Endothelial cell of umbilical vein (primary cell): ENCODE results near the gene PLEKHA3. TPM values are rescaled to one million over a fixed set of nuclear protein-coding genes. Genes with fewer than 3 reads are reported as not detected.

Experiments
- BruUV-seq: library from RNA; stranded (reverse); fragments of 400-500 nt; replicated peaks from 2 replicates; lab custom pipeline; 2021; lab: Mats Ljungman, UMichigan
- CTCF ChIA-PET: fragments of 300-600, 350-600 bp; sonication (Branson Sonifier 250); formaldehyde crosslinking; loops from one replicate; lab custom pipeline; 2021; ENCODE audit warnings: antibody characterized with exemption, inconsistent platforms; lab: Charles Lee
- POLR2A ChIA-PET: fragments of 300-600, 350-600 bp; sonication (Branson Sonifier 250); formaldehyde crosslinking; loops from one replicate; lab custom pipeline; 2021; ENCODE audit warnings: antibody characterized with exemption, inconsistent platforms; lab: Charles Lee
- DNase-seq: peaks from one replicate; pipeline ENCODE4 v3.0.0-alpha.2; 2011; ENCODE audit warnings: low read depth, low spot score
- FAIRE-seq: peaks from 2 replicates; lab custom pipeline; 2011; peaks lifted over from hg19 to GRCh38; lab: Jason Lieb, UNC
- H2AFZ ChIP-seq: 2 replicates; pipeline ENCODE4 v1.6.0; 2012; ENCODE audit warnings: low read depth, low read length, control low read depth, inconsistent platforms
- H3K27ac ChIP-seq: 2 replicates; pipeline ENCODE4 v1.5.1; 2011; ENCODE audit warnings: low read depth, mild to moderate bottlenecking, control low read depth, low read length, moderate library complexity; ENCODE audit not compliant: insufficient read depth
- H3K27me3 ChIP-seq, 2 experiments: 2 replicates each; pipeline versions ENCODE4 v1.6.0 to v1.6.1; 2011; ENCODE audit warnings: low read length in 2 of 2, mixed read lengths in 1 of 2; ENCODE audit not compliant: control insufficient read depth in 2 of 2, insufficient read depth in 2 of 2
- H3K36me3 ChIP-seq, 2 experiments: 2 replicates in 1 of 2; 3 replicates in 1 of 2; pipeline ENCODE4 v1.5.1; 2011; ENCODE audit warnings: low read length in 2 of 2, mild to moderate bottlenecking in 1 of 2, moderate library complexity in 1 of 2; ENCODE audit not compliant: control insufficient read depth in 2 of 2, insufficient read depth in 2 of 2; ENCODE audit errors: extremely low read depth in 1 of 2
- H3K4me1 ChIP-seq: 3 replicates; pipeline ENCODE4 v1.5.1; 2011; ENCODE audit warnings: mild to moderate bottlenecking, low read length; ENCODE audit not compliant: control insufficient read depth, insufficient read depth; ENCODE audit errors: extremely low read depth
- H3K4me2 ChIP-seq: 2 replicates; pipeline ENCODE4 v1.6.1; 2011; ENCODE audit warnings: low read length, control low read depth, mixed read lengths; ENCODE audit not compliant: insufficient read depth
- H3K4me3 ChIP-seq, 3 experiments: fragments of 200-600 bp in 1 of 3; sonication (generic), shearing (Covaris generic) in 1 of 3; replicated peaks in 1 of 3; 2 replicates each; pipeline ENCODE4 v1.5.1; 2011 to 2016; ENCODE audit warnings: control low read depth in 3 of 3, low read length in 3 of 3, mild to moderate bottlenecking in 2 of 3, inconsistent platforms in 1 of 3, low read depth in 1 of 3, moderate library complexity in 1 of 3; ENCODE audit not compliant: insufficient read depth in 1 of 3
- H3K79me2 ChIP-seq: 2 replicates; pipeline ENCODE4 v1.6.0; 2012; ENCODE audit warnings: low read length, inconsistent platforms; ENCODE audit not compliant: control insufficient read depth, insufficient read depth
- H3K9ac ChIP-seq: replicated peaks from 2 replicates; pipeline ENCODE3; 2011; ENCODE audit warnings: low read length, control low read depth; ENCODE audit not compliant: insufficient read depth; ENCODE audit errors: extremely low read depth
- H3K9me1 ChIP-seq: replicated peaks from 3 replicates; pipeline ENCODE4 v1.6.0; 2011; ENCODE audit warnings: mild to moderate bottlenecking, low read length; ENCODE audit not compliant: control insufficient read depth, insufficient read depth; ENCODE audit errors: extremely low read depth
- H3K9me3 ChIP-seq: replicated peaks from 2 replicates; pipeline ENCODE4 v1.5.1; 2012; ENCODE audit warnings: low read length, inconsistent platforms; ENCODE audit not compliant: control insufficient read depth, insufficient read depth
- H4K20me1 ChIP-seq: replicated peaks from 2 replicates; pipeline ENCODE3; 2011; ENCODE audit warnings: mild to moderate bottlenecking, low read length; ENCODE audit not compliant: control insufficient read depth, insufficient read depth; ENCODE audit errors: extremely low read depth
- EZH2 ChIP-seq: IDR thresholded peaks from 2 replicates; pipeline ENCODE4 v1.6.1; 2012; ENCODE audit warnings: borderline replicate concordance, low read depth, mild to moderate bottlenecking, moderate library complexity, low read length, inconsistent platforms; ENCODE audit not compliant: severe bottlenecking
- FOS ChIP-seq: IDR thresholded peaks from 2 replicates; pipeline ENCODE4 v1.6.1; 2011; ENCODE audit warnings: mild to moderate bottlenecking, low read length, moderate library complexity, borderline replicate concordance; ENCODE audit not compliant: insufficient read depth
- GATA2 ChIP-seq: IDR thresholded peaks from 2 replicates; pipeline ENCODE4 v1.7.0; 2011; ENCODE audit warnings: low read depth, mild to moderate bottlenecking, moderate library complexity, mixed read lengths, low read length; ENCODE audit not compliant: insufficient read length, insufficient read depth
- JUN ChIP-seq: IDR thresholded peaks from 2 replicates; pipeline ENCODE4 v1.6.1; 2011; ENCODE audit warnings: borderline replicate concordance, low read depth; ENCODE audit not compliant: insufficient read length, insufficient read depth
- MYC ChIP-seq: IDR thresholded peaks from one replicate; pipeline ENCODE4 v1.6.1; 2011; ENCODE audit warnings: mild to moderate bottlenecking, low read depth, low read length
- POLR2A ChIP-seq: IDR thresholded peaks from 2 replicates; pipeline ENCODE4 v1.6.1; 2012; ENCODE audit warnings: low read depth, mild to moderate bottlenecking, control low read depth, low read length
- POLR2AphosphoS5 ChIP-seq: IDR thresholded peaks from 2 replicates; pipeline ENCODE4 v1.6.1; 2012; ENCODE audit warnings: low read depth, mild to moderate bottlenecking, control low read depth, low read length, moderate library complexity; ENCODE audit not compliant: insufficient read depth
- dilution Hi-C: fragments of 300-500 bp; cut with MboI; formaldehyde crosslinking; loops from one replicate; pipeline ENCODE4 v1.15.0; 2019; ENCODE audit warnings: low sequenced_read_pairs; ENCODE audit not compliant: extremely low pct_ligation_motif_present
- intact Hi-C: fragments of 100-400 bp; cut with micrococcal nuclease; formaldehyde crosslinking; loops from one replicate; pipeline ENCODE4 v1.10.0; 2022
- polyA plus RNA-seq, 4 experiments: library from polyadenylated mRNA; depleted of rRNA in 3 of 4; stranded (reverse) in 3 of 4; unstranded in 1 of 4; fragments of >200 nt; gene quantifications; 2 replicates each; pipeline versions ENCODE4 v1.2.1 to v1.2.3, GENCODE V29; 2011 to 2012; ENCODE audit warnings: missing spikeins in 1 of 4
- total RNA-seq: library from RNA; stranded (reverse); gene quantifications from 2 replicates; pipeline ENCODE4 v1.2.3, GENCODE V29; 2021
- TF ChIP-seq, protein P1 (sequence below), 2 donors: IDR thresholded peaks; 1 replicate in 1 of 2; 2 replicates in 1 of 2; pipeline ENCODE4 v1.5.1; 2011; ENCODE audit warnings: low read length in 2 of 2, mild to moderate bottlenecking in 2 of 2, moderate library complexity in 2 of 2, control low read depth in 1 of 2, inconsistent platforms in 1 of 2, low read depth in 1 of 2; ENCODE audit not compliant: insufficient read depth in 1 of 2; ENCODE audit errors: extremely low read depth in 1 of 2
- TF ChIP-seq, protein P2 (sequence below): IDR thresholded peaks from 2 replicates; pipeline ENCODE4 v1.6.1; 2011; ENCODE audit not compliant: insufficient read depth, insufficient read length

Gene PLEKHA3
- total and polyA plus RNA-seq, 2 donors (not counting 3 experiments of a cell fraction or from before 2014, with no cell fraction given), result 4.1 to 24.6 TPM

DNA sequence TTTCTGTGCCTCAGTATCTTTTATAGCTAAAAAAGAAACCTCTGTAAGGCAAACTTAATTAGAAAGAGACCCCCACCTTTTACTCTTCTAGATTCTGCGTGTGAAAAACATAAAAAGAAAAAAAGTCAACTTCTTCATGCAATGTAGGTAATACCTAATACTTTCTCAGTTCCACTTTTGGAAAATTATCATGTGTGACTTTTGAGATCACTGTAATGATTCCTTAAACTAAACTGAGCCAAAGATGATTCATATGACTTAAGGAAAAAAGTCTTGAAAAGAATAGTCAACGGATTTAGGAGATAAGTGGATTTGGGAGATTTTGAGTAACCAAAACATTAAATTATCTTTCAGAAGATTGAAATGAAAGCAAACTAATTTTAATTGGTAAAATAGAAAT is 48.9 kb downstream of the PLEKHA3 start:
- intact Hi-C loops (no loop called here), dilution Hi-C loops (no loop called here)
- H3K27ac ChIP-seq, result no peak overlapping the region
- peaks cover 0 to 2% of the 10 kb centered on the region in 2 experiments for H3K36me3 ChIP-seq
- peaks cover 10% of the 10 kb centered on the region for H3K79me2 ChIP-seq
- H3K27me3 ChIP-seq, result no peaks in the 10 kb centered on the region
- DNase-seq (no peak), FAIRE-seq (peak; percentile 37)
- BruUV-seq, result no TSS peak
- no peak for TF ChIP-seq GATA2
- TF ChIP-seq, protein P1, sequence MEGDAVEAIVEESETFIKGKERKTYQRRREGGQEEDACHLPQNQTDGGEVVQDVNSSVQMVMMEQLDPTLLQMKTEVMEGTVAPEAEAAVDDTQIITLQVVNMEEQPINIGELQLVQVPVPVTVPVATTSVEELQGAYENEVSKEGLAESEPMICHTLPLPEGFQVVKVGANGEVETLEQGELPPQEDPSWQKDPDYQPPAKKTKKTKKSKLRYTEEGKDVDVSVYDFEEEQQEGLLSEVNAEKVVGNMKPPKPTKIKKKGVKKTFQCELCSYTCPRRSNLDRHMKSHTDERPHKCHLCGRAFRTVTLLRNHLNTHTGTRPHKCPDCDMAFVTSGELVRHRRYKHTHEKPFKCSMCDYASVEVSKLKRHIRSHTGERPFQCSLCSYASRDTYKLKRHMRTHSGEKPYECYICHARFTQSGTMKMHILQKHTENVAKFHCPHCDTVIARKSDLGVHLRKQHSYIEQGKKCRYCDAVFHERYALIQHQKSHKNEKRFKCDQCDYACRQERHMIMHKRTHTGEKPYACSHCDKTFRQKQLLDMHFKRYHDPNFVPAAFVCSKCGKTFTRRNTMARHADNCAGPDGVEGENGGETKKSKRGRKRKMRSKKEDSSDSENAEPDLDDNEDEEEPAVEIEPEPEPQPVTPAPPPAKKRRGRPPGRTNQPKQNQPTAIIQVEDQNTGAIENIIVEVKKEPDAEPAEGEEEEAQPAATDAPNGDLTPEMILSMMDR (IDR thresholded peaks at IDR 0.05; ENCODE audit: extremely low read depth in 1 of 2, insufficient read depth in 1 of 2, low read depth in 1 of 2, low read length in 2 of 2), result no peak
- TF ChIP-seq MYC, result no peak
- TF ChIP-seq, protein P2, sequence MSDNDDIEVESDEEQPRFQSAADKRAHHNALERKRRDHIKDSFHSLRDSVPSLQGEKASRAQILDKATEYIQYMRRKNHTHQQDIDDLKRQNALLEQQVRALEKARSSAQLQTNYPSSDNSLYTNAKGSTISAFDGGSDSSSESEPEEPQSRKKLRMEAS, result no peak
- TF ChIP-seq POLR2A, result no peak
- TF ChIP-seq EZH2, result no peak
- no peak for TF ChIP-seq POLR2AphosphoS5
- no peak for TF ChIP-seq JUN
- no peak for TF ChIP-seq FOS
- H2AFZ ChIP-seq, result no peak overlapping the region
- H3K9me3 ChIP-seq, result no peaks in the 10 kb centered on the region
- no peaks in the 10 kb centered on the region for H3K9me1 ChIP-seq
- H3K9ac ChIP-seq, result no peak overlapping the region
- peaks cover 3% of the 10 kb centered on the region for H3K4me1 ChIP-seq
- H3K4me2 ChIP-seq, result no peak overlapping the region
- ChIA-PET CTCF (no interaction called here), POLR2A (no interaction called here)
- H4K20me1 ChIP-seq, result no peaks in the 10 kb centered on the region
- H3K4me3 ChIP-seq, result no peak overlapping the region
